Astrocyte of the spinal cord (primary cell): ENCODE data around the gene CD8A.
A peak's percentile ranks its signal among the peaks of the same experiment; 100 is the strongest.

ENCODE experiments used
- DNase-seq: peaks from one replicate; pipeline ENCODE4 v3.0.0; 2011; ENCODE audit warnings: low read depth, low spot score
- H3K4me3 ChIP-seq: 2 replicates; pipeline ENCODE4 v1.5.1; 2011; ENCODE audit warnings: low read depth, mild to moderate bottlenecking, low read length, moderate library complexity
- CTCF ChIP-seq: IDR thresholded peaks from 2 replicates; pipeline ENCODE4 v1.5.1; 2012; ENCODE audit warnings: low read depth, mild to moderate bottlenecking, low read length, inconsistent platforms
- in situ Hi-C: cut with HindIII; loops from 2 replicates; pipeline ENCODE4 v1.10.0; 2017; ENCODE audit warnings: low sequenced_read_pairs

CD8A gene

DNA sequence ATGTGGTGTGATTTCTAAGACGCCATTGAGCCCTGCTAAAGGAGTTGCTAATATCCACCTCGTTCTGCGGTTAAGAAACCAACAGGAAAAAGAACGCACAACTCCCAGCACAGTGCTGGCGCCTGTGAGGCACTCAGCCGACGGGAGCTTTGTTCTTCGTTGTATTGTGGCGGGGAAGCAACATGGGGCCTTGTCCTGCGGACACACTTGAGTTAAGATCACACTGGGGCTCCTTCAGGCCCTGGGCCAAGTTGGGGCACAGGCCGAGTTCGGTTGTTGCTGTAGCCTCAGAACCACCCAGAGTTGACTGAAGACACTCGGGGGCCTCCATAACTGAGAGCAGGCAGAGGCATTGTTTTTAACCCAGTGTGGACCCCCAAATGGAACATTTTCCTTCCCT, 30.6 kb upstream of the CD8A start:
- DNase-seq, result no peak

DNA sequence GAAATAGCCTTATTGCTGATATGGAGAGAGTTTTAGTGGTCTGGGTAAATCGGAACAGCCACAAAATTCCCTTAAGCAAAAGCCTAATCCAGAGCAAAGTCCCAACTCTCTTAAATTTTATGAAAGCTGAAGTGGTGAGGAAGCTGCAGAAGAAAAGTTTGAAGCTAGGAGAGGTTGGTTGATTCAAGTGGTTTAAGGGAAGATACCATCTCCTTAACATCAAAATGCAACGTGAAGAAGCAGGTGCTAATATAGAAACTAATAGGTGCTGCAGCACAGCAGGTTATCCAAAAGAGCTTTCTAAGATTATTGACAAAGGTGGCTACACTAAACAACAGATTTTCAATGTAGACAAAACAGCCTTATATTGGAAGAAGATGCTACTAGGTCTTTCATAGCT, 28.2 kb upstream of the CD8A start:
- in situ Hi-C loops, result no loop called here
- TF ChIP-seq CTCF, result no peak
- no peak overlapping the region for H3K4me3 ChIP-seq
- no peak for DNase-seq

More for the DNA sequence above, 30.6 kb upstream of the CD8A start:
- in situ Hi-C loops, result no loop called here
- no peak for TF ChIP-seq CTCF
- no peak overlapping the region for H3K4me3 ChIP-seq

GRCh38 chr2:86818114-86818801, 27.5 kb upstream of the CD8A start:
- in situ Hi-C loops, result no loop called here
- no peak for DNase-seq
- H3K4me3 ChIP-seq, result no peak overlapping the region
- TF ChIP-seq CTCF, result no peak

DNA sequence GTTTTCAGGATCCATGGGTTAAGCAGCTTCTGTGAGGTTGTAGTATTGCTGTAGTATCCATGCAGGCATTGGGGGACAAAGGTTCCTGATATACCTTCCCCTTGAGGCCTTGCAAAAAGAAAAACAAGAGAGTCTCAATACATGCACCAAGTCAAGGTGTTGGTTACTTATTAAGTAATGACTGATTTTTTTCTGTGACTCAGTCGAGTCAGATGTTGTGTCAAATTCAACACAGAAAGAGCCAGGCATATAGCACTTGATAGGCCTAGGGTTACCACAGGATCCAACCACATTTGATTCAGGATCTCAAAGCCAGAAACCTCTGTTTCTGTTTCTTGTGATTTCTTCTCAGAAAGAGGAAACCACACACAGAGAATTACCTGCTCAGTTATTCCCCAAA, 24.9 kb upstream of the CD8A start:
- DNase-seq, result no peak
- TF ChIP-seq CTCF, result no peak
- H3K4me3 ChIP-seq, result no peak overlapping the region
- in situ Hi-C loops, result no loop called here

DNA sequence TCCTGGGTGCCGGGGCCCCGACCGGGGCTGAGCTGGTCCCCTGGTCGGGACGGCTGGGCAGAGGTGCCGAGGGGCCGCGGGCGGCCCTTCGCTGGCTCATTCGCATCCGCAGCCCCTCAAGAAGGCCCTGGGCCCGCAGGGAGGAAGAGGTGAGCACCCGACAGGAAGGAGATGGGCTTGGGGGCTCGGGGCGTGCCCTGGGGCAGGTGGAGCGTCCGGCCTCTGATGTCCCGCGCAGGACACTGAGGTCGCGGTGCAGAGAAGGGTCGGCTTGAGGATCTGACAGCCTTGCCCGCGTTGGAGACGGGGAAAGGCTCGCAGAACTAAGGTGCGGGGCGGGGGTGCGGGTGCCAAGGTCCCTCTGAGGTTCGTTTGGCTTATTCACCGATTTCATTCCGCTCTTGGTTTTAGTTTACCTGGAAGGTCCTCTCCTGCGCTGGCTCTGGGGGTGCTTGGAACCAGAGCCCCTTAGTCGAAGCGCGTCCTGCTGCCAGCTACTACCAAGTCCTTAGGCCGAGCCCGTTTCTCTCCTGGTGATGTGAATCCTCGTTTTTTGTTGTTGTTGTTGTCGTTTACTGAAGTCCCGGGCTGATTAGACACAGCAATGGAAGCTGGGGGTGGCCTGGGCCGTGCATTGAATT, 18.9 kb upstream of the CD8A start:
- no peak for TF ChIP-seq CTCF
- DNase-seq, result no peak
- no peak overlapping the region for H3K4me3 ChIP-seq
- in situ Hi-C loops, result no loop called here

- DNase-seq, result peak; percentile 70
- TF ChIP-seq CTCF, result peak; percentile 82
- in situ Hi-C loops, result no loop called here
- peak overlapping the region; percentile 41 for H3K4me3 ChIP-seq
These were observed 17.8 kb upstream of the CD8A start for GRCh38 chr2:86808315-86809161.
